ENCODE results near the gene MALRD1.

Gene MALRD1

DNA sequence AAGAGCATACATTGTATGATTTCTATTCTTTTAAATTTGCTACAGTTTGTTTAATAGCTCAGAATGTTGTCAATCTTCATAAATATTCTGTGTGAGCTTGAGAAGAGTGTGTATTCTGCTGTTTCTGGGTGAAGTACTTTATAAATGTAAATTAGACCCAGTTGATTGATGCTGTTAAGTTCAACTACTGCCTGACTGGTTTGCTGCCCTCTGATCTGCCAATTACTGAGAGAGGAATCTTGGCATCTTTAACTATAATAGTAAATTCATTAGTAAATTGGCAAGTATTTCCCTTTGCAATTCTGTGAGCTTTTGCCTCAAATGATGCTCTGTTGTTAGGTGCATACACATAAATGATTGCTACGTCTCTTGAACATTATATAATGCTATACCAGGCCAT lies 512.6 kb downstream of the MALRD1 start:
- H3K4me1 ChIP-seq (ENCODE audit: control insufficient read depth, insufficient read depth, low read length, poor library complexity, severe bottlenecking) = no peaks in the 10 kb centered on the region
- no peaks in the 10 kb centered on the region for H3K36me3 ChIP-seq (ENCODE audit: control insufficient read depth, insufficient read depth, low read length)
- no peak overlapping the region for H3K27ac ChIP-seq (ENCODE audit: low read depth, low read length, severe bottlenecking)
- WGBS, 2 experiments (ENCODE audit: insufficient coverage in 2 of 2) = no CpG with 5 or more reads among the region's 1 CpG
- no peak overlapping the region for H3K4me3 ChIP-seq (ENCODE audit: extremely low read depth, insufficient read depth, low read length, poor library complexity, severe bottlenecking)
- H3K9me3 ChIP-seq (ENCODE audit: control insufficient read depth, low read length) = no peaks in the 10 kb centered on the region

DNA sequence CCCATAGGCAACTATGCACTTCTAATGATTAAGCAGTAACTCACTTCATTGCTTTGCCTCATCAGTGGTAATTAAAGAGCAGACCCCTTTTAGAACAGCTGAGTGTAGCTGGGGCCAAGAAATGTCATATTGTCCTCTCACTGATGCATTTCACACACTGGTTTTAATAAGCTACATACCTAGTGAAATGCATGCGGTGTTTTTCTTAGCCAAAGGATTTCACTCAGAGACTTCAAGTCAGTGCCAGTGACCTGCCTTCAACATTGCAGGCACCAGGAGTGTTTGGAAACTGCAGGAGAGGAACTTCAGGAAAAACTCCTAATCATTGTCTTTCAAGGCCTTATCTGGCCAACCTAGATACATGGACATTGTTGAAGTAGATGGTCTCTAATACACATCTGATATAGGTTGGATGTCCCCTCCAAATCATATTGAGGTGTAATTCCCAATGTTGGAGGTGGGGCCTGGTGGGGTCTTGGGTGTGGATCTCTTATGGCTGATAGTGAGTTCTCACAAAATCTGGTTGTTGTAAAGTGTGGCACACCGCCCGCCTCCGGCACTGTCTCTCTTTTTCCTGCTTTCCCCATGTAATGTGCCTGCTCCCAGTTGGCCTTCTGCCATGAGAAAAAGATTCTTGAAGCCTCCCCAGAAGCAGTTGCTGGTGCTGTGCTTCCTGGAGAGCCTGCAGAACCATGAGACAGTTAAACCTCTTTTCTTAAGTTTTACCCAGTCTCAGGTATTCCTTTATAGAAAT lies 515.0 kb downstream of the MALRD1 start:
- WGBS, 2 experiments (ENCODE audit: insufficient coverage in 2 of 2) = 79 to 100% methylated on average over 3 to 4 of the region's 4 CpGs
- Histone ChIP-seq H3K9me3 (ENCODE audit: control insufficient read depth, low read length) (no peaks in the 10 kb centered on the region), H3K27ac (ENCODE audit: low read depth, low read length, severe bottlenecking) (no peak overlapping the region), H3K4me3 (ENCODE audit: extremely low read depth, insufficient read depth, low read length, poor library complexity, severe bottlenecking) (no peak overlapping the region), H3K4me1 (ENCODE audit: control insufficient read depth, insufficient read depth, low read length, poor library complexity, severe bottlenecking) (no peaks in the 10 kb centered on the region), H3K36me3 (ENCODE audit: control insufficient read depth, insufficient read depth, low read length) (no peaks in the 10 kb centered on the region)

DNA sequence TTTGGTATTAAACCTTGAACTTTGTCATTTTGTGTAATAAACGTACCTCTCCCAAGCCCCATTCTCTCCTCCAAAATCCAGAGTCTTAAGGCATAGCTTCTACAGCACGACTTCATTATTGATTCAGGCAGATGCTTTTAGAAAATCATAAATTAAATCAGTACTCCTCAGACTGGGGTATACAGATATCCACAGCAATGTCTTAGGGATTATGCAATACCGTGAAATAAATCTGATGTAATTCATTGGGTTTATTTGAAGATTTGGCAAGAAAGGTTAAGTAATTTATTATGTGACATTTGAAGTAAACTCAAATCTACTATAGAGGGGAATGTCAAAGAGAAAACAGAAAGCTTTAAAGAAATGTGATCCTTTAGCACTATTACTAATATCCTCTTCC lies 521.5 kb downstream of the MALRD1 start:
- H3K9me3 ChIP-seq (ENCODE audit: control insufficient read depth, low read length) = no peaks in the 10 kb centered on the region
- 100% methylated on average over 1 of the region's 3 CpGs; no CpG with 5 or more reads in 1 of the 2 experiments for WGBS, 2 experiments (ENCODE audit: insufficient coverage in 2 of 2)
- no peak overlapping the region for H3K27ac ChIP-seq (ENCODE audit: low read depth, low read length, severe bottlenecking)
- H3K4me1 ChIP-seq (ENCODE audit: control insufficient read depth, insufficient read depth, low read length, poor library complexity, severe bottlenecking) = no peaks in the 10 kb centered on the region
- H3K36me3 ChIP-seq (ENCODE audit: control insufficient read depth, insufficient read depth, low read length) = no peaks in the 10 kb centered on the region
- H3K4me3 ChIP-seq (ENCODE audit: extremely low read depth, insufficient read depth, low read length, poor library complexity, severe bottlenecking) = no peak overlapping the region

DNA sequence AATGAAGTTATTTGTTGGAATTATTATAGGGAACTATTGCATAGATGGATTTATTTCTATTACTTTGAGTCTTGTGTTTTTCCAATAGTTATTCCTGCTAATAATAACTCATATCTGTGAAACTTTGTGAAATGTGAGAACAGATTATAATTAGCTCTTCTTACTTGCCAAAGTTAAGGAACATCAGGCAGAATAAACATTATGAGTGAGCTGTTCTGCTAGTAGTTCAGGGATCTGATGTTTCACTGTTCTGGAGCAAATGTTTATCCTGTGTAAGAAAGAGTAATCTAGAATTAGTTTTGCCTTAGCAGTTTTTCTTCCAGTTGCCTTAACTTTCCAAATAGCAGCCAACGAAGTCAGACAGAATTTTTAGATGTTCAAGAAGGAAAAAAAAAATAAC lies 522.4 kb downstream of the MALRD1 start:
- WGBS, 2 experiments (ENCODE audit: insufficient coverage in 2 of 2) = no CpG with 5 or more reads among the region's 1 CpG
- H3K4me3 ChIP-seq (ENCODE audit: extremely low read depth, insufficient read depth, low read length, poor library complexity, severe bottlenecking) = no peak overlapping the region
- no peaks in the 10 kb centered on the region for H3K9me3 ChIP-seq (ENCODE audit: control insufficient read depth, low read length)
- no peaks in the 10 kb centered on the region for H3K4me1 ChIP-seq (ENCODE audit: control insufficient read depth, insufficient read depth, low read length, poor library complexity, severe bottlenecking)
- no peak overlapping the region for H3K27ac ChIP-seq (ENCODE audit: low read depth, low read length, severe bottlenecking)
- no peaks in the 10 kb centered on the region for H3K36me3 ChIP-seq (ENCODE audit: control insufficient read depth, insufficient read depth, low read length)

DNA sequence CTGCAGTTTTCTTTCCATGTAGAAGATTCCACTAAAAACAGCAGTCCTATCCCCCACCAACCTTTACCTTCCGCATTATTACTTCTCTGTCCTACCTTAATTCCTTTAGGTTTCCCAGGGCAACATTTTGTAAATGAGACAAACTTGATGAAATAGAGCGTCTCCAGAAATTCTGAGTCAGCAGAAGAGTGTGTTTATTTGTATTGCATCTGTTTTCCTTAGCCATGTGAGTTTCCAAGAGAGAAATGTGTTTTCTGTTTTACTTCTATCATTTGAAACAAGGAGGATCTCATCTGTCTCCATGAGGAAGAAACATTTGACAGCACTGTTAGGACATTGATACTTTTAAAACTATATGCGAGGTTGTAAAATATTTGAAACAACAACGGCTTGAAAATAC lies 523.5 kb downstream of the MALRD1 start:
- no peak overlapping the region for H3K4me3 ChIP-seq (ENCODE audit: extremely low read depth, insufficient read depth, low read length, poor library complexity, severe bottlenecking)
- 100% methylated on average over 1 of the region's 4 CpGs; no CpG with 5 or more reads in 1 of the 2 experiments for WGBS, 2 experiments (ENCODE audit: insufficient coverage in 2 of 2)
- H3K36me3 ChIP-seq (ENCODE audit: control insufficient read depth, insufficient read depth, low read length) = no peaks in the 10 kb centered on the region
- H3K27ac ChIP-seq (ENCODE audit: low read depth, low read length, severe bottlenecking) = no peak overlapping the region
- H3K4me1 ChIP-seq (ENCODE audit: control insufficient read depth, insufficient read depth, low read length, poor library complexity, severe bottlenecking) = no peaks in the 10 kb centered on the region
- no peaks in the 10 kb centered on the region for H3K9me3 ChIP-seq (ENCODE audit: control insufficient read depth, low read length)

DNA sequence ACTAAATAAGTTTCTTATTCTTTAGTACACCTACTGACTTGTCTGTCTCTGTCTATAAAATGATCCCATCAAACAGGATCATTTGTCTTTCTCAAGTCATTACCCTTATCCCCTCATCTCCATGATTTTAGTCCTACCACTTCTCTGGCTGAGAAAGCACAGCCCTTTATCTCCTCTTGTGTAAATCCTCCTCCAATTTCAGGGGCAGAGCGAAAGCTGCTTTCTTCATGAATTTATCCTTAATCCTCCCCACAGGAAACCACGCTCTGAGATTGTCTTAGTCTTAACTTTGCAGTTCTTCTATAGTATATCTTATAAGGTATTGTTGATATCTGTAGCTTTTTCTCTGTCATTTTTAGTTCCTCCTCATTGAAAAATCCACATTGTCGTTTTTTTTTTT lies 528.0 kb downstream of the MALRD1 start:
- Histone ChIP-seq H3K27ac (ENCODE audit: low read depth, low read length, severe bottlenecking) (no peak overlapping the region), H3K4me1 (ENCODE audit: control insufficient read depth, insufficient read depth, low read length, poor library complexity, severe bottlenecking) (no peaks in the 10 kb centered on the region), H3K4me3 (ENCODE audit: extremely low read depth, insufficient read depth, low read length, poor library complexity, severe bottlenecking) (no peak overlapping the region), H3K36me3 (ENCODE audit: control insufficient read depth, insufficient read depth, low read length) (no peaks in the 10 kb centered on the region), H3K9me3 (ENCODE audit: control insufficient read depth, low read length) (no peaks in the 10 kb centered on the region)
- WGBS, 2 experiments (ENCODE audit: insufficient coverage in 2 of 2) = no CpG with 5 or more reads among the region's 3 CpGs

DNA sequence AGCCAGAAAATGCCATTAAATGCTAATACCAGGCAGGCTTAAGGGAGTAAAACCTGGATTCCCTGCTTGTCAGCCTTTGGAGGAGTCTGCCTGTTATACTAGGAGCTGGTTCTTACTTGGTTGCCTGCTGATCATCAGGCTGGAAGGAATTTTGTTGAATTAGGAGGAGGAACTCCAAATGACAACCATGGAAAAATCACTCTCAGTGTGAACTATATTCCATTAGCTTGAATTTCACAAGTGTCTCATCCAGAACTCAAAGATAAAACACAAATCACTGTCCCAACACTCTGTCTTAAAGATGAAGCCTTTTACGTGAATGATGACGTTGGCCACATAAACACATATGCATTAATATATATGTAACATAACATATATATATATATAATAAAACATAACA lies 528.8 kb downstream of the MALRD1 start:
- no peak overlapping the region for H3K27ac ChIP-seq (ENCODE audit: low read depth, low read length, severe bottlenecking)
- H3K4me1 ChIP-seq (ENCODE audit: control insufficient read depth, insufficient read depth, low read length, poor library complexity, severe bottlenecking) = no peaks in the 10 kb centered on the region
- no peaks in the 10 kb centered on the region for H3K9me3 ChIP-seq (ENCODE audit: control insufficient read depth, low read length)
- no peaks in the 10 kb centered on the region for H3K36me3 ChIP-seq (ENCODE audit: control insufficient read depth, insufficient read depth, low read length)
- H3K4me3 ChIP-seq (ENCODE audit: extremely low read depth, insufficient read depth, low read length, poor library complexity, severe bottlenecking) = no peak overlapping the region
- no CpG with 5 or more reads among the region's 2 CpGs for WGBS, 2 experiments (ENCODE audit: insufficient coverage in 2 of 2)

DNA sequence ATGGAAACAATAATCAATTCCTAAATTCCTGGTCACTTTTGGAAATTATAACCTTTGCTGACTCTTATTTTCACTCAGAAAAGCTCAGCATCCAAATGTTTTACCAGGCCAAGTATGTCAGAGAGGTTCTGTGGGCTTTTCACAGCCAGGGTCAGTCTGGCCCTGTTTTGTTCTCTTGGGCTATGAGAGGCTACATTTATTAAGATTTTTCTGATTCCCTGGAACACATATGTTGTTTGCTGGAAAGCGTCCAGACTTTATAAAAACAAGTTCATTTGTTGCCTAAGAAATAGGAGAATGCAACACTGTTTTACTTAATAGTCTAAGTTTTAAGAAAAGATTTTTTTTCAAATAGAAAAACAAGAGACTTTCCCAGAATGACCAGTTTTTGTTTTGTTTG lies 529.2 kb downstream of the MALRD1 start:
- H3K4me1 ChIP-seq (ENCODE audit: control insufficient read depth, insufficient read depth, low read length, poor library complexity, severe bottlenecking) = no peaks in the 10 kb centered on the region
- H3K9me3 ChIP-seq (ENCODE audit: control insufficient read depth, low read length) = no peaks in the 10 kb centered on the region
- no peak overlapping the region for H3K27ac ChIP-seq (ENCODE audit: low read depth, low read length, severe bottlenecking)
- WGBS, 2 experiments (ENCODE audit: insufficient coverage in 2 of 2) = no CpG with 5 or more reads among the region's 1 CpG
- no peaks in the 10 kb centered on the region for H3K36me3 ChIP-seq (ENCODE audit: control insufficient read depth, insufficient read depth, low read length)
- no peak overlapping the region for H3K4me3 ChIP-seq (ENCODE audit: extremely low read depth, insufficient read depth, low read length, poor library complexity, severe bottlenecking)

DNA sequence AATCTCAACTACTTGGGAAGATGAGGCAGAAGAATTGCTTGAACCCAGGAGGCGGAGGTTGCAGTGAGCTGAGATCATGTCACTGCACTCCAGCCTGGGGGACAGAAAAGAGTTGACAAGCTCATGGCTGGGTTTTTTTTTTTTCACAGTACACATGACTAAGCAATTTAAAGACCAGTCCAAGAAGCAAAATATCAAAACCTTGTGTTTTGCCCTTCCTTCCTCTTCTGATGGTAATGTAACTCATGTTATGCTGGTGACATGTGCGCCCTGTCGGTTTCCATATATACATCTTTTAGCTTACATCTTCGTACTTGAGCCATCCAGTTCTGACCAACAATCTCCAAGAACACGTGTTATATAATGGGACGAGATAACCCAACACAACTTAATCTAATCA lies 530.0 kb downstream of the MALRD1 start:
- H3K9me3 ChIP-seq (ENCODE audit: control insufficient read depth, low read length) = no peaks in the 10 kb centered on the region
- H3K4me3 ChIP-seq (ENCODE audit: extremely low read depth, insufficient read depth, low read length, poor library complexity, severe bottlenecking) = no peak overlapping the region
- WGBS, 2 experiments (ENCODE audit: insufficient coverage in 2 of 2) = 93 to 100% methylated on average over 2 to 3 of the region's 6 CpGs
- H3K27ac ChIP-seq (ENCODE audit: low read depth, low read length, severe bottlenecking) = no peak overlapping the region
- no peaks in the 10 kb centered on the region for H3K36me3 ChIP-seq (ENCODE audit: control insufficient read depth, insufficient read depth, low read length)
- H3K4me1 ChIP-seq (ENCODE audit: control insufficient read depth, insufficient read depth, low read length, poor library complexity, severe bottlenecking) = no peaks in the 10 kb centered on the region

DNA sequence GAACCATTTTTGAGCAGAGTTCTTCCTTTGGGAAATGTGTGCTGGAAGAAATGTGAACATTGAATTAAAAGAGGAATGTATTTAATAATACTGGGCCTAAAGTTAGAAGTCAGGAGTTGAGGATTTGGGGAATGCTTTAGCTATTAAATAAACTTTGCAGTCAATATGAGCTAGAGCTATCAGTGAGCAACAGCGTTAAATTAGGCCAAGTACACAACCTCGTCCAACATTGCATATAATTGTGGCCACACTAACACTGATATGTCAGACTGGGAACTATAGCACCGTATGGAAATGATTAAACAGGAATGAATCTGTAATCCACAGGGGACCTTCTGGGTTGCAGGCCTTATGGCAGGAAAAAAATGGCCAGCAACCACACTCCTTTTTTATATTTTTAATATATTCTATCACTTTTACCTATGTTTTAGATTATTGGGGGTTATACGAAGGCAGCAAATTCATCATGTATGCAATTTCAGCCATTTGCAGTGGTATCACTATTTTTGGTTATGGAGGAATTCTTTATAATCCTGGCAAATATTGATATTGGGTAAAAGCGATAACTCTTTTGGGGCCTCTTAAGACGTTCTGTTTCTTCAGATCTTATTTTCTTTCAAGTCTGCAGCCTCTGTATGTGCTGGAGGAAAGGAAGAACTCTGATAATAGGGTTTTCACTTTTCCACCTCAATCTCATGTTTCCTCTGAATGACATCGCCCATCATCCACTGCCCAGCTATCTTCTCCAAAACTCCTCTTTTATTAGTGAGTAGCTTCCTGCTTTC lies 531.4 kb downstream of the MALRD1 start:
- H3K27ac ChIP-seq (ENCODE audit: low read depth, low read length, severe bottlenecking) = no peak overlapping the region
- 77 to 100% methylated on average over 2 of the region's 7 CpGs for WGBS, 2 experiments (ENCODE audit: insufficient coverage in 2 of 2)
- H3K36me3 ChIP-seq (ENCODE audit: control insufficient read depth, insufficient read depth, low read length) = no peaks in the 10 kb centered on the region
- H3K4me3 ChIP-seq (ENCODE audit: extremely low read depth, insufficient read depth, low read length, poor library complexity, severe bottlenecking) = no peak overlapping the region
- H3K4me1 ChIP-seq (ENCODE audit: control insufficient read depth, insufficient read depth, low read length, poor library complexity, severe bottlenecking) = no peaks in the 10 kb centered on the region
- H3K9me3 ChIP-seq (ENCODE audit: control insufficient read depth, low read length) = no peaks in the 10 kb centered on the region

DNA sequence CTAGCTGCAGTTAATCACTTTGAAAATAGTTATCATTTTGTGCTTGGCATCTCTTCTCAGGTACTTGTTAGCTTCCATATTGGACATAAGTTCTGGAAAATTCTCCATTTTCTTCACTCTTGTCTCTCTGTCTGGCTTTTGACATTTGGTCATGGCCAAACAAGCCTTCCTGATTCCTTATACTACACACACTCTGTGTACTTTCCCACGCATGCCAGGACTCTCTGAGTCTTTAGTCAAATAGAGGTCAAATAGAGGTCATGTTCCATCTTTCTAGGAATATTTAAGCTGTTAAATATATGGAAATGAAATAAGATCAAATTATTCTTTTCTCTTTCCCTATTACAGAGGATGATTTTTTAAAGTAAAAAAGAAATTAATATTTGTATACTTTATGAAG lies 532.1 kb downstream of the MALRD1 start:
- no peaks in the 10 kb centered on the region for H3K9me3 ChIP-seq (ENCODE audit: control insufficient read depth, low read length)
- no peaks in the 10 kb centered on the region for H3K36me3 ChIP-seq (ENCODE audit: control insufficient read depth, insufficient read depth, low read length)
- H3K4me1 ChIP-seq (ENCODE audit: control insufficient read depth, insufficient read depth, low read length, poor library complexity, severe bottlenecking) = no peaks in the 10 kb centered on the region
- no peak overlapping the region for H3K4me3 ChIP-seq (ENCODE audit: extremely low read depth, insufficient read depth, low read length, poor library complexity, severe bottlenecking)
- no peak overlapping the region for H3K27ac ChIP-seq (ENCODE audit: low read depth, low read length, severe bottlenecking)
- no CpG with 5 or more reads among the region's 1 CpG for WGBS, 2 experiments (ENCODE audit: insufficient coverage in 2 of 2)

All from mesodermal cell (in vitro differentiated cells).